Smooth muscle cell (in vitro differentiated cells): ENCODE data around the gene SPPL2B. TPM values are rescaled to one million over a fixed set of nuclear protein-coding genes. Genes with fewer than 3 reads are reported as not detected.

ENCODE experiments used
- DNase-seq: peaks from one replicate; lab custom pipeline; 2025; ENCODE audit not compliant: unreplicated experiment; lab: John Stamatoyannopoulos, UW
- H2AFZ ChIP-seq: fragments of 200-600 bp; sonication (generic); 2 replicates; pipeline ENCODE4 v1.6.0; 2016; ENCODE audit warnings: antibody characterized with exemption, low read depth, mild to moderate bottlenecking
- H3F3A ChIP-seq: fragments of 200-600 bp; sonication (generic); 2 replicates; pipeline ENCODE4 v1.6.0; 2017; ENCODE audit warnings: antibody characterized with exemption, low read depth
- H3K27ac ChIP-seq: fragments of 200-600 bp; sonication (generic); 2 replicates; pipeline ENCODE4 v1.5.1; 2016; ENCODE audit warnings: low read depth, mild to moderate bottlenecking
- H3K27me3 ChIP-seq: fragments of 200-600 bp; sonication (generic); 2 replicates; pipeline ENCODE4 v1.6.1; 2016; ENCODE audit warnings: low read depth, mild to moderate bottlenecking
- H3K36me3 ChIP-seq: fragments of 200-600 bp; sonication (generic); 2 replicates; pipeline ENCODE4 v1.5.1; 2016; ENCODE audit warnings: low read depth
- H3K4me1 ChIP-seq: fragments of 200-600 bp; sonication (generic); 2 replicates; pipeline ENCODE4 v1.5.1; 2016; ENCODE audit warnings: low read depth
- H3K4me2 ChIP-seq: fragments of 200-600 bp; sonication (generic); 2 replicates; pipeline ENCODE4 v1.6.0; 2016; ENCODE audit warnings: mild to moderate bottlenecking
- H3K4me3 ChIP-seq: fragments of 200-600 bp; sonication (generic); 2 replicates; pipeline ENCODE4 v1.5.1; 2016; ENCODE audit warnings: mild to moderate bottlenecking
- H3K79me2 ChIP-seq: fragments of 200-600 bp; sonication (generic); 2 replicates; pipeline ENCODE4 v1.6.0; 2016; ENCODE audit warnings: low read depth, mild to moderate bottlenecking
- H3K9ac ChIP-seq: fragments of 200-600 bp; sonication (generic); 2 replicates; pipeline ENCODE4 v1.6.0; 2016; ENCODE audit warnings: low read depth
- H3K9me3 ChIP-seq: fragments of 200-600 bp; sonication (generic); replicated peaks from 2 replicates; pipeline ENCODE4 v1.5.1; 2016; ENCODE audit warnings: low read depth
- H4K20me1 ChIP-seq: fragments of 200-600 bp; sonication (generic); 2 replicates; pipeline ENCODE4 v1.6.0; 2016; ENCODE audit warnings: low read depth
- CTCF ChIP-seq: fragments of 200-600 bp; sonication (generic); IDR thresholded peaks from 2 replicates; pipeline ENCODE4 v1.5.1; 2017; ENCODE audit warnings: borderline replicate concordance, mild to moderate bottlenecking, antibody characterized with exemption; ENCODE audit not compliant: insufficient read depth, poor library complexity, severe bottlenecking
- WGBS: methylation state at CpG from one replicate; pipeline ENCODE4 v1.1.7; 2016; ENCODE audit warnings: low lambda C conversion rate; 5-methylcytosine and 5-hydroxymethylcytosine counted together
- polyA plus RNA-seq: library from polyadenylated mRNA; unstranded; fragments of >200 nt; fragmentation: Nextera tagmentation; extraction: Ambion mirVana; gene quantifications from 2 replicates; pipeline ENCODE4 v1.2.1, GENCODE V29; 2016
- total RNA-seq: library from RNA; depleted of rRNA; stranded (reverse); fragments of >200 nt; gene quantifications from 2 replicates; pipeline ENCODE4 v1.2.3, GENCODE V29; 2014

Gene SPPL2B
- total and polyA plus RNA-seq, 2 experiments from 2014 or later, result 53.6 to 54.7 TPM

GRCh38 chr19:2329149-2329478 lies 630 bp downstream of the SPPL2B start:
- no peak for TF ChIP-seq CTCF
- peaks cover 47% of the 10 kb centered on the region for H4K20me1 ChIP-seq
- H3F3A ChIP-seq, result no peaks in the 10 kb centered on the region
- peak overlapping the region; percentile 89 for H3K9ac ChIP-seq
- peaks cover 79% of the 10 kb centered on the region for H3K79me2 ChIP-seq
- DNase-seq, result no peak
- peak overlapping the region; percentile 97 for H3K4me3 ChIP-seq
- 9% methylated on average over 16 of the region's 16 CpGs for WGBS
- no peaks in the 10 kb centered on the region for H3K36me3 ChIP-seq
- H3K9me3 ChIP-seq, result no peaks in the 10 kb centered on the region
- H2AFZ ChIP-seq, result no peak overlapping the region
- no peak overlapping the region for H3K27ac ChIP-seq
- peaks cover 28% of the 10 kb centered on the region for H3K4me1 ChIP-seq
- no peaks in the 10 kb centered on the region for H3K27me3 ChIP-seq
- peak overlapping the region; percentile 98 for H3K4me2 ChIP-seq

GRCh38 chr19:2329501-2329916 lies 1.0 kb downstream of the SPPL2B start:
- Histone ChIP-seq H3K9me3 (no peaks in the 10 kb centered on the region), H3F3A (no peaks in the 10 kb centered on the region), H3K4me3 (peak overlapping the region; percentile 97), H3K4me1 (peaks cover 28% of the 10 kb centered on the region), H3K79me2 (peaks cover 81% of the 10 kb centered on the region), H3K27me3 (no peaks in the 10 kb centered on the region), H3K27ac (no peak overlapping the region), H3K9ac (peak overlapping the region; percentile 89), H3K4me2 (peak overlapping the region; percentile 98), H3K36me3 (no peaks in the 10 kb centered on the region), H2AFZ (no peak overlapping the region), H4K20me1 (peaks cover 50% of the 10 kb centered on the region)
- WGBS, result 66% methylated on average over 13 of the region's 13 CpGs
- DNase-seq, result no peak
- TF ChIP-seq CTCF, result no peak

- Histone ChIP-seq H3K9me3 (no peaks in the 10 kb centered on the region), H3K4me3 (peak overlapping the region; percentile 97), H4K20me1 (peaks cover 55% of the 10 kb centered on the region), H2AFZ (no peak overlapping the region), H3K4me1 (peaks cover 28% of the 10 kb centered on the region), H3K27me3 (no peaks in the 10 kb centered on the region), H3K36me3 (no peaks in the 10 kb centered on the region), H3K79me2 (peaks cover 85% of the 10 kb centered on the region), H3K27ac (no peak overlapping the region), H3K4me2 (no peak overlapping the region), H3F3A (no peaks in the 10 kb centered on the region), H3K9ac (no peak overlapping the region)
- DNase-seq, result no peak
- no peak for TF ChIP-seq CTCF
- 94% methylated on average over 10 of the region's 10 CpGs for WGBS
These were observed 1.8 kb downstream of the SPPL2B start for GRCh38 chr19:2330255-2330631.

GRCh38 chr19:2330632-2331284 lies 2.3 kb downstream of the SPPL2B start:
- TF ChIP-seq CTCF, result no peak
- Histone ChIP-seq H3K79me2 (peaks cover 87% of the 10 kb centered on the region), H3K27ac (no peak overlapping the region), H3F3A (no peaks in the 10 kb centered on the region), H4K20me1 (peaks cover 60% of the 10 kb centered on the region), H3K36me3 (no peaks in the 10 kb centered on the region), H2AFZ (no peak overlapping the region), H3K4me1 (peaks cover 28% of the 10 kb centered on the region), H3K9ac (no peak overlapping the region), H3K27me3 (no peaks in the 10 kb centered on the region), H3K4me3 (peak overlapping the region; percentile 16), H3K4me2 (no peak overlapping the region), H3K9me3 (no peaks in the 10 kb centered on the region)
- DNase-seq, result no peak
- WGBS, result 80% methylated on average over 18 of the region's 20 CpGs
